Heart left ventricle (tissue), 16 donors: Measurements from ENCODE around the gene NOM1. TPM values are rescaled to one million over a fixed set of nuclear protein-coding genes. Genes with fewer than 3 reads are reported as not detected.

Source experiments
- ATAC-seq, 4 donors: fragments of 200-7000 bp; cut with Tn5 transposase; one replicate each; pipeline ENCODE4 v1.9.1; 2020 to 2022; ENCODE audit warnings: moderate library complexity in 4 of 4, mild to moderate bottlenecking in 3 of 4, moderate number of reproducible peaks in 1 of 4
- DNase-seq, 5 donors: peaks; one replicate each; pipeline ENCODE4 v3.0.0-alpha.2; 2020
- H3K27ac ChIP-seq, 12 donors: fragments of 200-600 bp; sonication (generic) in 4 of 12; one replicate each; pipeline versions ENCODE4 v1.5.0 to v1.8.0; 2016 to 2022; ENCODE audit warnings: mild to moderate bottlenecking in 2 of 12
- H3K27me3 ChIP-seq, 9 donors: fragments of 200-600 bp; sonication (generic) in 2 of 9; one replicate each; pipeline versions ENCODE4 v1.5.1 to v1.8.0; 2016 to 2022; ENCODE audit warnings: mild to moderate bottlenecking in 3 of 9
- H3K36me3 ChIP-seq, 9 donors: fragments of 200-600 bp; sonication (generic) in 2 of 9; one replicate each; pipeline versions ENCODE4 v1.5.0 to v1.8.0; 2018 to 2022; ENCODE audit warnings: mild to moderate bottlenecking in 2 of 9
- H3K4me1 ChIP-seq, 12 donors: fragments of 200-600 bp; sonication (generic) in 4 of 12; one replicate each; pipeline versions ENCODE4 v1.5.0 to v1.8.0; 2016 to 2022; ENCODE audit warnings: mild to moderate bottlenecking in 3 of 12
- H3K4me3 ChIP-seq, 12 donors: fragments of 200-600 bp; sonication (generic) in 4 of 12; one replicate each; pipeline versions ENCODE4 v1.5.0 to v1.8.0; 2017 to 2022; ENCODE audit warnings: mild to moderate bottlenecking in 9 of 12, moderate library complexity in 4 of 12
- H3K9me3 ChIP-seq, 12 donors: fragments of 200-600 bp; sonication (generic) in 4 of 12; one replicate each; pipeline versions ENCODE4 v1.5.0 to v1.8.0; 2016 to 2022; ENCODE audit warnings: mild to moderate bottlenecking in 1 of 12
- POLR2A ChIP-seq, 2 donors: fragments of 450-650 bp; IDR thresholded peaks; one replicate each; pipeline ENCODE4 v1.6.1; 2017; ENCODE audit warnings: antibody characterized with exemption in 2 of 2, mild to moderate bottlenecking in 2 of 2, moderate library complexity in 2 of 2
- WGBS, 4 donors: extraction: QIAGEN DNeasy Blood & Tissue Kit in 2 of 4; methylation state at CpG; one replicate each; pipeline versions ENCODE4 v1.1.5 to v1.1.7; 2013 to 2018; 5-methylcytosine and 5-hydroxymethylcytosine counted together
- intact Hi-C, 10 donors: fragments of 100-400 bp; cut with DNase I; formaldehyde crosslinking; loops; one replicate each; pipeline versions ENCODE4 v1.11.1 to v1.14.2; 2022
- polyA plus RNA-seq, 2 donors: library from polyadenylated mRNA; stranded (reverse); fragments of 200-250 nt; gene quantifications; one replicate each; pipeline ENCODE4 v1.2.3, GENCODE V29; 2013
- total RNA-seq, 9 donors: library from RNA; depleted of rRNA in 2 of 9; stranded (reverse); fragments of >200 nt in 2 of 9; fragmentation: NEBNext Ultra II Directional in 3 of 9; extraction: Animal tissue kit (Norgen Biotek cat#: 25700) in 3 of 9; gene quantifications; one replicate each; pipeline versions ENCODE4 v1.1.0 to v1.2.4, GENCODE V29; 2016 to 2023
- TF ChIP-seq, protein P1 (sequence below), 12 donors: fragments of 200-600 bp; sonication (generic) in 4 of 12; IDR thresholded peaks; one replicate each; pipeline versions ENCODE4 v1.5.0 to v1.8.0; 2018 to 2022; ENCODE audit warnings: antibody characterized with exemption in 12 of 12, mild to moderate bottlenecking in 5 of 12
- donor health status: ischemic (EF 13 %, LVEDD 7.1; RV severe dilation, severe dysfunction).
- donor health status: healthy with polysubstance abuse.
- donor health status: DM: no; HTN: yes; CAD: no.
- donor health status: DM: no; HTN: no; CAD: no.
- donor health status: ischemic (EF 25% LVEDD 6.9; RV normal size, moderate dysfunction).
- donor health status: ischemic (EF 25% LVEDD 5.7; RV mildly dilated, moderate dysfunction).
- donor health status: healthy.
- donor health status: DM: yes; HTN: yes; CAD: no.
- donor health status: ischemic (EF 35%, LVEDD 5.7; RV mildly dilated, moderate dysfunction).
- donor health status: nonischemic (EF 11% LVEDD 7.7; RV severe dilation, severe dysfunction).
- donor health status: DM: yes; HTN: yes; CAD: no.
- donor health status: PGD.
- donor health status: ischemic (EF 29% LVEDD 5.4; RV normal size, mild dysfunction).
- donor health status: nonischemic (EF 23%, LVEDD 6.1; RV moderate dilation, normal function).

Gene NOM1
- total and polyA plus RNA-seq, 11 donors = 6.0 to 12.2 (median 9.1) TPM

GRCh38 chr7:156927571-156928405 lies 21.7 kb upstream of the NOM1 start:
- TF ChIP-seq, protein P1, sequence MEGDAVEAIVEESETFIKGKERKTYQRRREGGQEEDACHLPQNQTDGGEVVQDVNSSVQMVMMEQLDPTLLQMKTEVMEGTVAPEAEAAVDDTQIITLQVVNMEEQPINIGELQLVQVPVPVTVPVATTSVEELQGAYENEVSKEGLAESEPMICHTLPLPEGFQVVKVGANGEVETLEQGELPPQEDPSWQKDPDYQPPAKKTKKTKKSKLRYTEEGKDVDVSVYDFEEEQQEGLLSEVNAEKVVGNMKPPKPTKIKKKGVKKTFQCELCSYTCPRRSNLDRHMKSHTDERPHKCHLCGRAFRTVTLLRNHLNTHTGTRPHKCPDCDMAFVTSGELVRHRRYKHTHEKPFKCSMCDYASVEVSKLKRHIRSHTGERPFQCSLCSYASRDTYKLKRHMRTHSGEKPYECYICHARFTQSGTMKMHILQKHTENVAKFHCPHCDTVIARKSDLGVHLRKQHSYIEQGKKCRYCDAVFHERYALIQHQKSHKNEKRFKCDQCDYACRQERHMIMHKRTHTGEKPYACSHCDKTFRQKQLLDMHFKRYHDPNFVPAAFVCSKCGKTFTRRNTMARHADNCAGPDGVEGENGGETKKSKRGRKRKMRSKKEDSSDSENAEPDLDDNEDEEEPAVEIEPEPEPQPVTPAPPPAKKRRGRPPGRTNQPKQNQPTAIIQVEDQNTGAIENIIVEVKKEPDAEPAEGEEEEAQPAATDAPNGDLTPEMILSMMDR (IDR thresholded peaks at IDR 0.05) = no peak
- no peak for TF ChIP-seq POLR2A (IDR thresholded peaks at IDR 0.05)
- peak in 1 of 5 donors; percentile 13 for DNase-seq
- no peaks in the 10 kb centered on the region for H3K9me3 ChIP-seq
- intact Hi-C loops = no loop called here
- H3K27ac ChIP-seq = no peak overlapping the region
- no peak overlapping the region for H3K4me3 ChIP-seq
- no peak for ATAC-seq
- 63 to 74% (median 70%) methylated on average over 17 of the region's 17 CpGs for WGBS, 4 donors
- H3K4me1 ChIP-seq = no peaks in the 10 kb centered on the region
- H3K27me3 ChIP-seq = no peaks in the 10 kb centered on the region
- H3K36me3 ChIP-seq = no peaks in the 10 kb centered on the region

DNA sequence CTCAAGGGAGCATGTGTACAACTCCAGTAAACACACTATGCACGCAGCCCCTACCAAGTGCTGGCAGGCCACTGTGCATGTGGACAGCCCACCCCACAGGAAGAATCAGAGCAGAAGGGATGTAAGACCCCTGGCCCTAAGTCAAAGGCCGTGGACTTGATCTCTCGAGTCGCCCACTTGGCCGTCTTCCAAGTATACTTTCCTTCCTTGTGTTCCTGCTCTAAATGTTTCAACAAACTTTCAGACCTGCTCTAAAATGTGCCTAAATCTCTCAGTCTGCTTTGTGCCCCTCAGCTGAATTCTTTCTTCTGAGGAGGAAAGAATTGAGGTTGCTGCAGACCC lies 21.1 kb upstream of the NOM1 start:
- Histone ChIP-seq H3K27ac (no peak overlapping the region), H3K4me3 (no peak overlapping the region), H3K27me3 (no peaks in the 10 kb centered on the region), H3K4me1 (no peaks in the 10 kb centered on the region), H3K9me3 (no peaks in the 10 kb centered on the region), H3K36me3 (no peaks in the 10 kb centered on the region)
- DNase-seq (no peak), ATAC-seq (no peak)
- 28 to 56% (median 51%) methylated on average over 5 of the region's 5 CpGs for WGBS, 4 donors
- TF ChIP-seq, protein P1 (IDR thresholded peaks at IDR 0.05) = no peak
- TF ChIP-seq POLR2A (IDR thresholded peaks at IDR 0.05) = no peak
- intact Hi-C loops = no loop called here

GRCh38 chr7:156929789-156930539 lies 19.5 kb upstream of the NOM1 start:
- TF ChIP-seq, protein P1 (IDR thresholded peaks at IDR 0.05) = no peak
- TF ChIP-seq POLR2A (IDR thresholded peaks at IDR 0.05) = no peak
- no peaks in the 10 kb centered on the region for H3K4me1 ChIP-seq
- H3K27me3 ChIP-seq = no peaks in the 10 kb centered on the region
- DNase-seq (peak in 1 of 5 donors; percentile 8), ATAC-seq (no peak)
- H3K9me3 ChIP-seq = no peaks in the 10 kb centered on the region
- no peak overlapping the region for H3K4me3 ChIP-seq
- no peak overlapping the region for H3K27ac ChIP-seq
- intact Hi-C loops = no loop called here
- 58 to 72% (median 64%) methylated on average over 16 of the region's 16 CpGs for WGBS, 4 donors
- H3K36me3 ChIP-seq = no peaks in the 10 kb centered on the region

DNA sequence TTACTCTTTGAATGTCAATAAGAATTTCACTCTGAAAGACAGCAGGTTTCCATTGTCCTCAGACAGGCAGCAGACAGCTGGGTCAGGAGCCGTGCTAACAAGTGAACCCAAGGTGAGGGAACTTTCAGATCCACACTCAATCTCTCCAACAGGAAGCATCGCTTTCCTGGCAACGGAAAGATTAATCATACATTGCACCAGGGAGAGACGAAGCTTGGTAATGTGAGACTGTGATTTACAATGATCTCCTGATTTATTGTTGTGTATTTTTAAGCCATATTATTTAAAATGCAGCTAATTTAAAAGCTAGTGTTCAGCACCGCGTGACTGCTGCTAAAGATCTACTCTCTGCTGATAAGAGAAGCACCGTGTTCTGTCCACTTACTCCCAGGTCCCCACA lies 17.5 kb upstream of the NOM1 start:
- H3K27ac ChIP-seq = no peak overlapping the region
- TF ChIP-seq POLR2A (IDR thresholded peaks at IDR 0.05) = no peak
- TF ChIP-seq, protein P1 (IDR thresholded peaks at IDR 0.05) = no peak
- H3K4me1 ChIP-seq = no peaks in the 10 kb centered on the region
- DNase-seq = peak in 1 of 5 donors; percentile 9
- intact Hi-C loops = no loop called here
- no peak for ATAC-seq
- no peaks in the 10 kb centered on the region for H3K27me3 ChIP-seq
- H3K36me3 ChIP-seq = no peaks in the 10 kb centered on the region
- WGBS, 4 donors = 23 to 31% (median 29%) methylated on average over 7 of the region's 7 CpGs
- no peak overlapping the region for H3K4me3 ChIP-seq
- no peaks in the 10 kb centered on the region for H3K9me3 ChIP-seq
